GM19455 (cell line): ENCODE results near the gene HGS.
"Not testable (repeated sequence)": the region's sequence is repeated elsewhere in the genome, so short reads cannot be mapped to it uniquely, and the experiment has no call there.

Experiments used
- ATAC-seq: cut with Tn5 transposase; IDR thresholded peaks from one replicate; pipeline ENCODE4 v1.9.1; 2021; ENCODE audit not compliant: unreplicated experiment

Gene HGS

GRCh38 chr17:81717049-81717765 is 33.4 kb downstream of the HGS start:
- no peak for ATAC-seq

- ATAC-seq: no peak
Measured at GRCh38 chr17:81717766-81718089, 33.9 kb downstream of the HGS start.

GRCh38 chr17:81719410-81720266 is 35.8 kb downstream of the HGS start:
- ATAC-seq: no peak

- ATAC-seq: no peak
Measured at GRCh38 chr17:81720267-81721071, 36.7 kb downstream of the HGS start.

- no peak for ATAC-seq
Measured at GRCh38 chr17:81722184-81723120, 38.6 kb downstream of the HGS start.

- ATAC-seq: no peak
Measured at GRCh38 chr17:81723651-81724209, 39.9 kb downstream of the HGS start.

- no peak for ATAC-seq
Measured at GRCh38 chr17:81725439-81725838, 41.6 kb downstream of the HGS start.

- no peak for ATAC-seq
Measured at GRCh38 chr17:81726004-81726403, 42.2 kb downstream of the HGS start.

GRCh38 chr17:81727324-81728031 is 43.7 kb downstream of the HGS start:
- no peak for ATAC-seq

- ATAC-seq: no peak
Measured at GRCh38 chr17:81733507-81734404, 49.9 kb downstream of the HGS start.

- no peak for ATAC-seq
Measured at GRCh38 chr17:81734405-81735263, 50.8 kb downstream of the HGS start.

GRCh38 chr17:81735264-81736102 is 51.7 kb downstream of the HGS start:
- no peak for ATAC-seq

GRCh38 chr17:81737947-81738800 is 54.4 kb downstream of the HGS start:
- no peak for ATAC-seq

- ATAC-seq: no peak
Measured at GRCh38 chr17:81738801-81739393, 55.1 kb downstream of the HGS start.

- ATAC-seq: not testable (repeated sequence)
Measured at GRCh38 chr17:81739593-81739992, 55.8 kb downstream of the HGS start.
